MM.1S (cell line): ENCODE data around the gene ATRN.

ENCODE experiments used
- CTCF ChIP-seq: fragments of 300-600 bp; sonication (generic); IDR thresholded peaks from 2 replicates; pipeline ENCODE4 v1.5.1; 2016; ENCODE audit warnings: antibody characterized with exemption, low read length, mixed read lengths
- EZH2phosphoT487 ChIP-seq: fragments of 300-600 bp; sonication (generic); IDR thresholded peaks from 2 replicates; pipeline ENCODE4 v1.6.1; 2018; ENCODE audit warnings: antibody characterized with exemption, low read length

DNA sequence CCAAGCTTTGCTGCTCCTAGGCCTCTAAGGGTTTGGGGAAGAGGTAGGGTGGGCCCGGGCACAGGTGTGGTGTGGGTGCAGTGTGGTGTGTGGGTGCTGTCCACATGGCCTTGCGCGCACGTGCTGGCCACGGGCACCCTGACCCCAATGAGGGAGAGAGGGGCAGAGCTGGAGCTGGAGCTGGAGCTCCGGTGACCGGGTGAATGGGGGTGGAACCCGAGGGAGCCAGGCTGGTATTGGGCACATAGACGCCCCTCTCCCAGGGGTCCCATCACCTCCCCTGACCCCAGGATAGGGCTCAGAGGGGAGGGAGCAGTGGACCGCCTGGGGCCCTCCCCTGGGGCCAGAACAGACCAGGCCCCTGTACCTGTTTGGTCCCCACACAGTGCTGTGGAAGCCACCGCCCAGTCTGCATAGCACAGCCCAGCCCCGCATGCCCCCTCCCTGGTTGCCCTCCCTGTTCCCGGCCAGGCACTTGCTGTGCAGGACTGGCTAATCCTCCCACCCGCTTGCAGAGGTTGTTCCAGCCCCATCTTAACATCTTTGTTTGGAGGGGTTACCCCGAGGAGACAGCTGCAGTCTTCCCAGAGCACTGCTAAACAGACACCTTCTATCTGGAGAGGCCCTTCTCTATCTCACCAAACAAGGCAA lies 210.0 kb downstream of the ATRN start:
- no peak for TF ChIP-seq CTCF
- no peak for TF ChIP-seq EZH2phosphoT487
